GM21526 (cell line): ENCODE measurements around the gene ARHGEF28.

Experiments used
- ATAC-seq: cut with Tn5 transposase; IDR thresholded peaks from one replicate; pipeline ENCODE4 v1.9.1; 2021; ENCODE audit warnings: moderate library complexity; ENCODE audit not compliant: unreplicated experiment, low FRiP score

ARHGEF28 gene

GRCh38 chr5:73917433-73917832 lies 291.4 kb downstream of the ARHGEF28 start:
- no peak for ATAC-seq

GRCh38 chr5:73917891-73918290 lies 291.9 kb downstream of the ARHGEF28 start:
- no peak for ATAC-seq

- no peak for ATAC-seq
Observed at GRCh38 chr5:73918791-73919221, 292.8 kb downstream of the ARHGEF28 start.

GRCh38 chr5:73921741-73922140 lies 295.7 kb downstream of the ARHGEF28 start:
- ATAC-seq, result no peak

GRCh38 chr5:73922224-73922623 lies 296.2 kb downstream of the ARHGEF28 start:
- no peak for ATAC-seq

GRCh38 chr5:73922875-73923557 lies 297.0 kb downstream of the ARHGEF28 start:
- ATAC-seq, result no peak

GRCh38 chr5:73928476-73929070 lies 302.6 kb downstream of the ARHGEF28 start:
- ATAC-seq, result no peak

GRCh38 chr5:73935719-73936118 lies 309.7 kb downstream of the ARHGEF28 start:
- ATAC-seq, result no peak

GRCh38 chr5:73938280-73938937 lies 312.4 kb downstream of the ARHGEF28 start:
- ATAC-seq, result no peak

GRCh38 chr5:73938938-73939320 lies 312.9 kb downstream of the ARHGEF28 start:
- ATAC-seq, result no peak

- ATAC-seq, result no peak
Observed at GRCh38 chr5:73939557-73939956, 313.6 kb downstream of the ARHGEF28 start.

- ATAC-seq, result no peak
Observed at GRCh38 chr5:73940026-73940425, 314.0 kb downstream of the ARHGEF28 start.

GRCh38 chr5:73940801-73941200 lies 314.8 kb downstream of the ARHGEF28 start:
- no peak for ATAC-seq

GRCh38 chr5:73942783-73943182 lies 316.8 kb downstream of the ARHGEF28 start:
- no peak for ATAC-seq

- ATAC-seq, result no peak
Observed at GRCh38 chr5:73943397-73943796, 317.4 kb downstream of the ARHGEF28 start.

- ATAC-seq, result no peak
Observed at GRCh38 chr5:73944581-73944980, 318.6 kb downstream of the ARHGEF28 start.

- ATAC-seq, result no peak
Observed at GRCh38 chr5:73945505-73945904, 319.5 kb downstream of the ARHGEF28 start.

GRCh38 chr5:73946278-73946677 lies 320.3 kb downstream of the ARHGEF28 start:
- no peak for ATAC-seq

- no peak for ATAC-seq
Observed at GRCh38 chr5:73946919-73947602, 321.1 kb downstream of the ARHGEF28 start.

GRCh38 chr5:73947906-73948640 lies 322.1 kb downstream of the ARHGEF28 start:
- no peak for ATAC-seq

- ATAC-seq, result no peak
Observed at GRCh38 chr5:73948720-73949119, 322.7 kb downstream of the ARHGEF28 start.
